NCI-H82 treated with DMSO at 0.1 percent for 48 hours (cell line): ENCODE measurements around the gene HIPK1.
"Not testable (repeated sequence)": the region's sequence is repeated elsewhere in the genome, so short reads cannot be mapped to it uniquely, and the experiment has no call there.

Source experiments
- DNase-seq: peaks from one replicate; lab custom pipeline; 2025; ENCODE audit not compliant: unreplicated experiment; lab: John Stamatoyannopoulos, UW

HIPK1 gene

DNA sequence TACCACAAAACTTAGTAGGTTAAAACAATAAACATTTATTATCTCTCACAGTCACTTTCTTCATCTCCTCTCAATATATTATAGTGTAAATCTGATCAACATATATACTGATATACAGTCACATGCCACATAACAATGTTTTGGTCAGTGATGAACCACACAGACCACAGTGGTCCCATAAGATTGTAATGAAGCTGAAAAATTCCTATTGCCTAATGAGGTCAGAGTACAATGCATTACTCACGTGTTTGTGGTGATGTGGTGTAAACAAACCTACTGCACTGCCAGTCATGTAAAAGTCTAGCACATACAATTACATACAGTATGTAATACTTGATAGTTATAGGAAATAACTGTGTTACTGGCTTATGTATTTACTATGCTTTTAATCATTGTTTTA lies 80.3 kb downstream of the HIPK1 start:
- no peak for DNase-seq

DNA sequence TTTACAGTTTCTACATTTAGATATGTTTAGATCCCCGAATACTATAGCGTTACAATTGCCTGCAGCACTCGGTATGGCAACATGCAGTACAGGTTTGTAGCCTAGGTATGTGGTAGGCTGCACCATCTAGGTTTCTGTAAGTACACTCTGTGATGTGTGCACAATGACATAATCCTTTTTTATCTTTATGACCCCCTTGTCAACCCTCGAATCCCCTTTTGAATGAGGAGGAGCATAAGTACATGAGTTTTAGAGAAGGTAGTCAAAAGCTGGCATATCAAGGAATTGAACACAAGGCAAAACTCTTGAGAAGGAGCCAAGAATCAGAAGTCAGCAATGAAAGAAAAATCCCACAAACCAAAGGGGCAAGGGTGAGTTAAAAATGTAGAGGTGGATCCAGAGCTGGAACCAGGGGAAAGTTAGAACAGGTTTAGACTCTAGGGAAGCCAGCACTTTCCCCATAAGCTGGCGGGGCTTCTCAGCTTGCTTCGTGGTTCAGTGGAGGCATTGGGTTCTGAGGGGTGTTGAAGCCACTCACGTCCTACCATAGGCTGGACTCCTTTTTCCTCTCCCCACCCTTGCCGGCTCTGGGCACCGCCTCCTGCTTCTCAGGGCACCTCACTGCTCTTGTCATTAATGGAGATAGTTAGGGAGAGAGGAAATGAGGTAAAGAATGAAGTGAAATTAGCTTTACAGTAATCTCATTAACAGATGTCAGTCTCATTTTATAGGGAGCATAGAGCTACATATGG lies 81.5 kb downstream of the HIPK1 start:
- no peak for DNase-seq

DNA sequence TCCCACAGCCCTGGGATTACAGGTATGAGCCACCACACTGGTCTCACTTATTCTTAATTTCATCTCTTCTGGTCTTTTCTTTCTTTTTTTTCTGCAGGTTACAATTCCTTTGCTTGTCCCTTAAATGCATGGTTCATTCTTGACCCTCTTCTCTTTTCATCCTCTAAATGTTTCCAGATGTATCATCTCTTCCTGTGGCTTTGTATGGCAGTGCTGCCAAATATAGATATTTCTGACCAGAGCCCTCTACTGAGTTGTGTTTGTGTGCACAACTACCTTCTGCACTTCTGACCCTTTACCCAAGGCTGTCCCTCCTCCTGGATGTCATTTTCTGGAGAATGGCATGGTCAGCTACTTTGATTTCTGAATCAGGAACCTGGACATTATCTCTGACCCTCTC lies 82.7 kb downstream of the HIPK1 start:
- DNase-seq = no peak

DNA sequence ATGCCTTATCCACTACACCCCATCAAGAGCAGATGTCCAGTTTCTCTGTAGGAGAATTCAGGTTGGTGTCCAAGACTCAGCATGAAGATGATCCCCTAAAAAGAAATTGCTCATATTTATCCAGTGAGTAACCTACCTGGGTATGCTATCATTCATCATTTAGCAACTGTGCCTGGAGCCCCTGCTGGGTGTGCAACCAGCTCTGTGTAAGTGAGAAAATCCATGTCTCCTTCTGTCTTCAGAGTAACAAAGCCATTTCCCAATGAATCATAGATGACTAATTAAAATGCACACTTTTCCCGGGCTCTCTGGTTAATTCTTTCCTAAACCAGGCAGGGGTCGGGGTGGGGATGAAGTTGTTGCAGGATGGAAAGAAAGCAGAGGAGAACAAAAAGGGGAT lies 86.0 kb downstream of the HIPK1 start:
- DNase-seq = no peak

DNA sequence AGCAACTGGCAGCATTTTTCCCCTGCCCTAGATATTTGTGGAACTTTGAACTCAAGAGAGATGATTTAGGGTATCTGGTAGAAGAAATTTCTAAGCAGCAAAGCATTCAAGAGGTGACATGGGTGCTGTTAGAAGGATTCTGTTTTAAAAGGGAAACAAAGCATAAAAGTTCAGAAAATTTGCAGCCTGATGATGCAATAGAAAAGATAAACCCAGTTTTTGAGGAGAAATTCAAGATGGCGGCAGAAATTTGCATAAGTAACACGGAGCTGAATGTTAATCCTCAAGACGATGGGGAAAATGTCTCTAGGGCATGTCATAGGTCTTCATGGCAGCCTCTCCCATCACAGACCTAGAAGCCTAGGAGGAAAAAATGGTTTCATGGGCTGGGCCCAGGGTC lies 90.6 kb downstream of the HIPK1 start:
- DNase-seq = not testable (repeated sequence)

DNA sequence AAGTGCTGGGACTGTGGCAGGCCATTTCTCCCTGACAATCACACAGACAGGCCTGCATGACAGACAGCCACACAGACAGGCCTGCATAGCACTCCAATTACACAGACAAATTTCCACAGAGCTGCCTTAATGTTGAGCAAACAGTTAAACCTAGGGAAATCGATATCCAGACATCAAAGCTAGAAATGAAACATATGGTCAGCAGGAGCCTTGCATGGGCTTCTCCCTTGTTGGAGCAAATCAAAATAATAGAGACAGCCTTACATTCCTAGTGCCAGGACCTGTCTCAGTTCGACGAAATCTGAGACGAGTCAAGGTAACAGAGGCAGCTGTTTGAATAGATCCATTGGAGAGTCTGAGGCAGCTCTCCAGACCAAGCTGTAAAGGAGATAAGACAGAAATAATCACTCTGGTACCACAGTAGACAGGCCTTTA lies 92.6 kb downstream of the HIPK1 start:
- no peak for DNase-seq

DNA sequence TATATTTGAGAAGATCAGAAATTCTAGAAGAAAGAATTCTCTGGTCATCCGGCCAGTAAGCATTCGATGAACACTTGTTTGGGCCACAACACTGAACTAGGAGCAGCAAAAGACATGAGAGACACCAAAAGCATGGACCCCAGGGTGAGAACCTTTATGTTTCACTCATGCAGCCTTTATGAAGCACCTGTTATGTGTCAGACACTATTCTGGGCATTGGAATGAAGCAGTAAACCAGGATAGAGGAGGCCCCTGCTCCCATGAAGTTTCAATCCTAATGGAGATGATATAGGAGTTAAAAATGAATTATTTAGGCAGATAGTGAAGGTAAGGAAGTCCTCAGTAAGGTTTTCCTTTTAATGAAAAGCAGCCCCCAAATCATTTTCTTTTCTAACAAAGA lies 93.8 kb downstream of the HIPK1 start:
- DNase-seq = no peak

DNA sequence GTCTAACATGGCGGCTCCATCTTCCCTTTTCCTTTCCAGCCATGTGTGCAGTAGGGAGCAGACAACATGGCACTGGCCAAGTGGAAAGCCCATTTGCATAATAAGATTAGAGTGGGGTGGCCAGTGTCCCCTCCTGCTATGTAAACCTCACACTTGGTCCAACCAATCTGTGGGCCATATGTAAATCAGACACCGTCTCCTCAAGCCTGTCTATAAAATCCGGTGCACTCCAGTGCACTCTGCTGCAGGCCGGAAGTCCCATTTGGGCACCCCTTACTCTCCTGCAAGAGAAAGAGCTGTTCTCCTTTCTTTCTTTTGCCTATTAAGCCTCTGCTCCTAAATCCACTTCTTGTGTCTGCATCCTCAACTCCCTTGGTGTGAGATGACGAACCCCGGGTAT lies 94.3 kb downstream of the HIPK1 start:
- peak; percentile 92 for DNase-seq

DNA sequence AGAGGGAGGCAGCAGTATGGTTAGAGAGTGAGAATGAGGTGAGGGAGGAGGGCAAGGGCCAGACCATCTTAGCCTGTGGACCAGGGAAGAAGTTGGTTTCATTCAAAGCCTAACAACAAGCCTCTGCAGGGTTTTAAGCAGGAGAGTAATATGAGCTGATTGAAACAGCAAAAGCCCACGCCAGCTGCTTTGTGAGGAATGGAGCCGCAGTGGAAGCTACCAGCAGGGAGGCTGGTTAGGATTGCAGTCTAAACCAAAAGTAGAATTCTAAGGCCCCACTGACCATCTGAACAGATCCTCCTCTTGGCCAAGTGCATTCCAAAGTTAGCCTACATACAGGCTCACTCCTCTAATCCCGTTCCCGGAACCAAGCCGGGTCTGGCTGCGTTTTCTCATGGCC lies 94.9 kb downstream of the HIPK1 start:
- peak; percentile 37 for DNase-seq

DNA sequence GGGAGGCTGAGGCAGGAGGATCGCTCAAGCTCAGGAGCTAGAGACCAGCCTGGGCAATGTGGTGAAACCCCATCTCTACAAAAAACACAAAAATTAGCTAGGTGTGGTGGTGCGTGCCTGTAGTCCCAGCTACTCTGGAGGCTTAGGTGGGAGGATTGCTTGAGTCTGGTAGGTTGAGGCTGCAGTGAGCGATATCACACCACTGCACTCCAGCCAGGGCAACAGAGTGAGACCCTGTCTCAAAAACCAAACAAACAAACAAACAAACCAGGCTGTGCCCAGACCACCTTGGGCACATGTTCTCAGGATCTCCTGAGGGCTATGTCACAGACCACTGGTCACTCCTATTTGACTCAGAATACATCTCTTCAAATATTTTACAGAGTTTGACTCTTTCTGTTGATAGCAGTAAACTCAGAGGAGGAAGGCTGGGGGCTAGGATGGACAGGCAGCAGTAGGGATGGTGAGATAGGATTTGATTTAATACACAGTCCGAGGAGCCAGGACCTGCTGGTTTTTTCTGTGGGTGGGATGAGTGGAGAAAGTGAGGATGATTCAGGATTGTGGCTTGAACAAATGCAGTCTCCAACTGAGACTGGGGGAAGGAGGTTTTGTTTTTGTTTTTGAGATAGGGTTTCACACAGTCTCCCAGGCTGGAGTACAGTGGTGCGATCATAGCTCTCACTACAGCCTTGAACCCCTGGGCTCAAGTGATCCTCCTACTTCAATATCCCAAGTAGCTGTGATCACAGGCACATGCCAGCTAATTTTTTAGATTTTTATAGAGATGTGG lies 96.7 kb downstream of the HIPK1 start:
- no peak for DNase-seq

DNA sequence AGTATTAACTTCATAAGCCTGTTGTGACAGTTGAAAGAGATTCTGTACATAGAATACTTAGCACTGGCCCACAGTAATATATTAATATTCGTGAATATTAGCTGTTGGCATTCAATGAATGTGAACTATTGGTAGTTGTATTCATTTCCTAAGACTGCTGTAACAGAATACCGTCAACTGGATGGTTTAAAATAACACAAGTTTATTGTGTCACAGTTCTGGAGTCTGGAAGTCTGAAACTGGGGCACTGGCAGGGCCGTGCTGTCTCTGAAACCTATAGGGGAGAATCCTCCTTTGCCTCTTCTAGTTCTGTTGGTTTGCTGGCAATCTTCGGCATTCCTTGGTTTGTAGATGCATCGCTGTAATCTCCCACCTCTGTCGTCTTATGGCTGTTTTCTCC lies 97.7 kb downstream of the HIPK1 start:
- DNase-seq = no peak
